RWPE2 (cell line): ENCODE measurements around the gene IFT27.

Experiments used
- ATAC-seq: fragments of 200-7000 bp; cut with Tn5 transposase; 3 replicates; pipeline ENCODE4 v1.9.1; 2021; ENCODE audit warnings: low read depth
- DNase-seq: peaks from one replicate; pipeline ENCODE4 v3.0.0-alpha.2; 2020; ENCODE audit warnings: low spot score
- H3K27ac ChIP-seq: fragments of 450-650 bp; 2 replicates; pipeline ENCODE4 v1.5.1; 2017; ENCODE audit warnings: mild to moderate bottlenecking; ENCODE audit not compliant: poor library complexity, severe bottlenecking
- H3K27me3 ChIP-seq: fragments of 250-450 bp; sonication (Bioruptor Pico); 2 replicates; pipeline ENCODE4 v1.5.1; 2021; ENCODE audit warnings: mild to moderate bottlenecking, moderate library complexity; ENCODE audit not compliant: insufficient read depth, poor library complexity, severe bottlenecking
- H3K36me3 ChIP-seq: fragments of 250-450 bp; sonication (Bioruptor Pico); 2 replicates; pipeline ENCODE4 v1.5.1; 2020; ENCODE audit warnings: low read depth, mild to moderate bottlenecking, moderate library complexity
- H3K4me1 ChIP-seq: fragments of 250-450 bp; sonication (Bioruptor Pico); 2 replicates; pipeline ENCODE4 v1.5.1; 2021; ENCODE audit warnings: mild to moderate bottlenecking, moderate library complexity; ENCODE audit not compliant: insufficient read depth, poor library complexity, severe bottlenecking
- H3K4me3 ChIP-seq: fragments of 250-450 bp; sonication (Bioruptor Pico); 2 replicates; pipeline ENCODE4 v1.5.1; 2021; ENCODE audit warnings: mild to moderate bottlenecking, moderate library complexity; ENCODE audit not compliant: severe bottlenecking
- H3K9me3 ChIP-seq: fragments of 250-450 bp; sonication (Bioruptor Pico); 2 replicates; pipeline ENCODE4 v1.5.1; 2021; ENCODE audit warnings: mild to moderate bottlenecking, moderate library complexity; ENCODE audit not compliant: severe bottlenecking
- TF ChIP-seq, protein P1 (sequence below): fragments of 450-650 bp; IDR thresholded peaks from one replicate; pipeline ENCODE4 v1.5.1; 2017; ENCODE audit warnings: mild to moderate bottlenecking, moderate library complexity; ENCODE audit not compliant: poor library complexity, severe bottlenecking

The IFT27 gene

GRCh38 chr22:36739185-36739584, 36.7 kb downstream of the IFT27 start:
- no peaks in the 10 kb centered on the region for H3K9me3 ChIP-seq
- no peaks in the 10 kb centered on the region for H3K36me3 ChIP-seq
- H3K4me3 ChIP-seq: no peak overlapping the region
- peaks cover 5% of the 10 kb centered on the region for H3K4me1 ChIP-seq
- no peaks in the 10 kb centered on the region for H3K27me3 ChIP-seq
- no peak for ATAC-seq
- TF ChIP-seq, protein P1, sequence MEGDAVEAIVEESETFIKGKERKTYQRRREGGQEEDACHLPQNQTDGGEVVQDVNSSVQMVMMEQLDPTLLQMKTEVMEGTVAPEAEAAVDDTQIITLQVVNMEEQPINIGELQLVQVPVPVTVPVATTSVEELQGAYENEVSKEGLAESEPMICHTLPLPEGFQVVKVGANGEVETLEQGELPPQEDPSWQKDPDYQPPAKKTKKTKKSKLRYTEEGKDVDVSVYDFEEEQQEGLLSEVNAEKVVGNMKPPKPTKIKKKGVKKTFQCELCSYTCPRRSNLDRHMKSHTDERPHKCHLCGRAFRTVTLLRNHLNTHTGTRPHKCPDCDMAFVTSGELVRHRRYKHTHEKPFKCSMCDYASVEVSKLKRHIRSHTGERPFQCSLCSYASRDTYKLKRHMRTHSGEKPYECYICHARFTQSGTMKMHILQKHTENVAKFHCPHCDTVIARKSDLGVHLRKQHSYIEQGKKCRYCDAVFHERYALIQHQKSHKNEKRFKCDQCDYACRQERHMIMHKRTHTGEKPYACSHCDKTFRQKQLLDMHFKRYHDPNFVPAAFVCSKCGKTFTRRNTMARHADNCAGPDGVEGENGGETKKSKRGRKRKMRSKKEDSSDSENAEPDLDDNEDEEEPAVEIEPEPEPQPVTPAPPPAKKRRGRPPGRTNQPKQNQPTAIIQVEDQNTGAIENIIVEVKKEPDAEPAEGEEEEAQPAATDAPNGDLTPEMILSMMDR: no peak
- no peak overlapping the region for H3K27ac ChIP-seq
- no peak for DNase-seq

GRCh38 chr22:36738416-36739020, 37.4 kb downstream of the IFT27 start:
- Histone ChIP-seq H3K4me1 (peaks cover 5% of the 10 kb centered on the region), H3K36me3 (no peaks in the 10 kb centered on the region), H3K27me3 (no peaks in the 10 kb centered on the region), H3K9me3 (no peaks in the 10 kb centered on the region), H3K4me3 (no peak overlapping the region), H3K27ac (no peak overlapping the region)
- TF ChIP-seq, protein P1: no peak
- ATAC-seq: no peak
- peak; percentile 17 for DNase-seq

- H3K4me3 ChIP-seq: no peak overlapping the region
- peak; percentile 34 for DNase-seq
Measured at GRCh38 chr22:36737776-36738175, 38.1 kb downstream of the IFT27 start.

GRCh38 chr22:36736701-36737320, 39.1 kb downstream of the IFT27 start:
- Histone ChIP-seq H3K36me3 (no peaks in the 10 kb centered on the region), H3K27ac (no peak overlapping the region), H3K27me3 (no peaks in the 10 kb centered on the region), H3K4me3 (no peak overlapping the region), H3K9me3 (no peaks in the 10 kb centered on the region), H3K4me1 (peaks cover 5% of the 10 kb centered on the region)
- TF ChIP-seq, protein P1: no peak
- ATAC-seq (no peak), DNase-seq (peak; percentile 31)

More at GRCh38 chr22:36737776-36738175, 38.1 kb downstream of the IFT27 start:
- TF ChIP-seq, protein P1: no peak
- peak; percentile 33; the same call in 2 of the 3 replicates for ATAC-seq
- Histone ChIP-seq H3K9me3 (no peaks in the 10 kb centered on the region), H3K27ac (no peak overlapping the region), H3K36me3 (no peaks in the 10 kb centered on the region), H3K4me1 (peaks cover 5% of the 10 kb centered on the region), H3K27me3 (no peaks in the 10 kb centered on the region)
